ENCODE results near the gene PPP2R2D. TPM values are rescaled to one million over a fixed set of nuclear protein-coding genes. Genes with fewer than 3 reads are reported as not detected.
A peak's percentile ranks its signal among the peaks of the same experiment; 100 is the strongest.

The PPP2R2D gene
- total and polyA plus RNA-seq, 9 donors, result 26.7 to 62.9 (median 42.0) TPM

DNA sequence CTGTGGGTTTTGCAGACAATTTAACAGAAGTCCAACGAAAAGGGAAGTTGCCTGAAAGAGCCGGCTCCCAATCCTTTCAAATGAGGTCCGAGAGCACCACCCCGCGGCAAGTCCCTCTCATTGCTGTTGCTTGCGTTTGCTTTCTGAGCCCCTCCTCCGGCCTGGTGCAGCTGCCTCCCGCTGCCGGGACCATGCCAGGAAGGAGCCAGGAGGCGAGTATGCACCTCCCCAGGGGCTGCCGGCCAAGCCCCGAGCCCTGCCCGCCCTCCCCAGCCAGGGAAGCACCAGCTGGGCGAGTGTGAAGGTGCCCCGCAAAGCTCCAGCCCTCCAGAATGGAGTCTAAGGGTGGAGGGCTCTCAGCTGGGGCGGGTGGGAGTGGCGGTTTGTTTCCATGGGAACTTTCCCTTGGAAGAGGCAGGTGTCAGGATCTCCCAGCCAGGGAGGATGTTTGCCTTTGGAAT, 25.8 kb upstream of the PPP2R2D start:
- intact Hi-C loops (cut with DNase I), result loop anchor here in 3 of 4 donors (10.0 kb wide), 2 partner anchors 1680 to 1690 kb away; no protein-coding TSS in a partner anchor
- H3K4me1 ChIP-seq (ENCODE audit: insufficient read depth), result no peaks in the 10 kb centered on the region
- no peaks in the 10 kb centered on the region for H3K36me3 ChIP-seq
- no peaks in the 10 kb centered on the region for H3K27me3 ChIP-seq
- no peak overlapping the region for H3K4me3 ChIP-seq
- DNase-seq, result peak; percentile 74 to 89 (median 78)
- WGBS, 3 donors, result 1 to 4% (median 2%) methylated on average over 15 to 17 of the region's 17 CpGs
- H3K27ac ChIP-seq, result no peak overlapping the region
- H3K9me3 ChIP-seq, result no peaks in the 10 kb centered on the region
- TF ChIP-seq POLR2A (IDR thresholded peaks at IDR 0.05), result no peak
- TF ChIP-seq, protein P1, sequence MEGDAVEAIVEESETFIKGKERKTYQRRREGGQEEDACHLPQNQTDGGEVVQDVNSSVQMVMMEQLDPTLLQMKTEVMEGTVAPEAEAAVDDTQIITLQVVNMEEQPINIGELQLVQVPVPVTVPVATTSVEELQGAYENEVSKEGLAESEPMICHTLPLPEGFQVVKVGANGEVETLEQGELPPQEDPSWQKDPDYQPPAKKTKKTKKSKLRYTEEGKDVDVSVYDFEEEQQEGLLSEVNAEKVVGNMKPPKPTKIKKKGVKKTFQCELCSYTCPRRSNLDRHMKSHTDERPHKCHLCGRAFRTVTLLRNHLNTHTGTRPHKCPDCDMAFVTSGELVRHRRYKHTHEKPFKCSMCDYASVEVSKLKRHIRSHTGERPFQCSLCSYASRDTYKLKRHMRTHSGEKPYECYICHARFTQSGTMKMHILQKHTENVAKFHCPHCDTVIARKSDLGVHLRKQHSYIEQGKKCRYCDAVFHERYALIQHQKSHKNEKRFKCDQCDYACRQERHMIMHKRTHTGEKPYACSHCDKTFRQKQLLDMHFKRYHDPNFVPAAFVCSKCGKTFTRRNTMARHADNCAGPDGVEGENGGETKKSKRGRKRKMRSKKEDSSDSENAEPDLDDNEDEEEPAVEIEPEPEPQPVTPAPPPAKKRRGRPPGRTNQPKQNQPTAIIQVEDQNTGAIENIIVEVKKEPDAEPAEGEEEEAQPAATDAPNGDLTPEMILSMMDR (IDR thresholded peaks at IDR 0.05), result peak; percentile 23 to 51 (median 41)

DNA sequence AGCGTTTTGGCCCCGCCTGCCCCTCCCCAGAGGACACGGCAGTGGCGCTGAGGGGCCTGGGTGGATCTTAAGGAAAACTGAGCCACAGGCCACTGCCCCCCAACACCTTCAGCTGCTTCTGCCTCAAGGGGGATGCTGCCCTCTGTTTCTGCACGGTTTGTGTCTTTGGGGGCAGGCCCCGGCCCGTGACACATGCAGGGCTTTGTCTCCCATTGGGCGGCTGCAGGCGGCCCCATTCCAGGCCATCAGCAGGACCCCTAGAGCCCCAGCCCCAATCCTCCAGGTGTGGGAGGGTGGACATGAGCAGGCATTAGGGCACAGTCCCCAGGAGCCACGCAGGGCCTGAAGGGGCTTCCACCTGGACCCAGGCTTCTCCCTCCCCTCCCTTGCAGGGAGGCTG, 25.3 kb upstream of the PPP2R2D start:
- Histone ChIP-seq H3K27me3 (no peaks in the 10 kb centered on the region), H3K9me3 (no peaks in the 10 kb centered on the region), H3K36me3 (no peaks in the 10 kb centered on the region), H3K4me1 (ENCODE audit: insufficient read depth) (no peaks in the 10 kb centered on the region), H3K27ac (no peak overlapping the region), H3K4me3 (no peak overlapping the region)
- intact Hi-C loops (cut with DNase I), result loop anchor here in 3 of 4 donors (10.0 kb wide), 2 partner anchors 1681 to 1691 kb away; no protein-coding TSS in a partner anchor
- WGBS, 3 donors, result 60 to 67% (median 61%) methylated on average over 9 to 10 of the region's 10 CpGs
- peak in 1 of 5 donors; percentile 35 for DNase-seq
- TF ChIP-seq EP300 (IDR thresholded peaks at IDR 0.05) (no peak), POLR2A (IDR thresholded peaks at IDR 0.05) (no peak)
- TF ChIP-seq, protein P1 (IDR thresholded peaks at IDR 0.05), result no peak

DNA sequence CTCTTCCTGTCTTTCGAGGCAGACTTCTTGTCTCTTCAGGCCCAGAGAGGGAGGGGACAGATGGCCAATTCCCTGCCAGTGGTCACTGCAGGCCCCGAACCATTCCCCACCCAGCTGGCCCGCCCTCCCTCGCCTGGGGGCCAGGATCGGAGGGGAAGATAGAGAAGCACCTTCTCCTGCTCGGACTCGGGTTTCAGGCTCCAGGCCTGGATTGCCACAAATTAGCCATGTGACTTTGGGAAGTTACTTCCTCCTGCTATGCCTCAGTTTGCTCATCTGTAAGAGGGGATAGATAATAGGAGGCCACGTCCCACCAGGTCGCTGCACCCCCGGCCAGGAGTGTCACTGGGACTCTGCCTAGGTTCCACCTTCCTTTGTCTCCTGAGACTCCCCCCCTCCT, 24.8 kb upstream of the PPP2R2D start:
- H3K36me3 ChIP-seq, result no peaks in the 10 kb centered on the region
- intact Hi-C loops (cut with DNase I), result loop anchor here in 3 of 4 donors (10.0 kb wide), 2 partner anchors 1681 to 1691 kb away; no protein-coding TSS in a partner anchor

DNA sequence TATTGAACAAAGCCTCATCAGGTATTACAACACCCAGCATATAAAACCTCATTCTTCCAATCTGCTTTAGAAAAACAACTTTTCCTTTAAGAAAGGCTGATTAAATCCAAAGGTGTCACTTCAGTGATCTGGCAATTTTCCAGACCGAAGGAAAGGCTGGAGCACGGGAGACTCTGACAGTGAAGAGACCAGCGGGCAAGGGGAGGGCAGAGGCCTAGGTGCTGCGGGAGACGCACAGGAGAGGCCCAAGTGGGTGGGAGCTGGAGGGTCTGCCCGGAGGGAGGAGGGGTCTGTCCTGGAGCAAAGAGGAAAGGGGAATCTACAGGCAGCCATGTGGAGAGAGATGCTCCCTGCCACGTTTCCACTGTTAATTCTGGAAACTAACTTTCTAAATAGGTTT, 24.3 kb upstream of the PPP2R2D start:
- WGBS, 3 donors, result 36 to 49% (median 49%) methylated on average over 7 of the region's 7 CpGs
- DNase-seq, result peak in 1 of 5 donors; percentile 31

More for the DNA sequence above, 24.8 kb upstream of the PPP2R2D start:
- DNase-seq, result peak in 1 of 5 donors; percentile 23
- Histone ChIP-seq H3K27me3 (no peaks in the 10 kb centered on the region), H3K9me3 (no peaks in the 10 kb centered on the region), H3K4me3 (no peak overlapping the region), H3K27ac (no peak overlapping the region), H3K4me1 (ENCODE audit: insufficient read depth) (no peaks in the 10 kb centered on the region)
- WGBS, 3 donors, result 74 to 79% (median 75%) methylated on average over 10 of the region's 10 CpGs
- TF ChIP-seq, protein P1 (IDR thresholded peaks at IDR 0.05), result no peak
- no peak for TF ChIP-seq POLR2A (IDR thresholded peaks at IDR 0.05)
- no peak for TF ChIP-seq EP300 (IDR thresholded peaks at IDR 0.05)

More for the DNA sequence above, 24.3 kb upstream of the PPP2R2D start:
- H3K27me3 ChIP-seq, result no peaks in the 10 kb centered on the region
- no peaks in the 10 kb centered on the region for H3K36me3 ChIP-seq
- H3K4me3 ChIP-seq, result no peak overlapping the region
- no peaks in the 10 kb centered on the region for H3K9me3 ChIP-seq
- intact Hi-C loops (cut with DNase I), result loop anchor here in 3 of 4 donors (10.0 kb wide), 2 partner anchors 1682 to 1692 kb away; no protein-coding TSS in a partner anchor
- TF ChIP-seq POLR2A (IDR thresholded peaks at IDR 0.05), result no peak
- no peak for TF ChIP-seq EP300 (IDR thresholded peaks at IDR 0.05)
- TF ChIP-seq, protein P1 (IDR thresholded peaks at IDR 0.05), result no peak
- H3K4me1 ChIP-seq (ENCODE audit: insufficient read depth), result no peaks in the 10 kb centered on the region
- no peak overlapping the region for H3K27ac ChIP-seq
